ENCODE measurements around the gene SLC9A3.

DNA sequence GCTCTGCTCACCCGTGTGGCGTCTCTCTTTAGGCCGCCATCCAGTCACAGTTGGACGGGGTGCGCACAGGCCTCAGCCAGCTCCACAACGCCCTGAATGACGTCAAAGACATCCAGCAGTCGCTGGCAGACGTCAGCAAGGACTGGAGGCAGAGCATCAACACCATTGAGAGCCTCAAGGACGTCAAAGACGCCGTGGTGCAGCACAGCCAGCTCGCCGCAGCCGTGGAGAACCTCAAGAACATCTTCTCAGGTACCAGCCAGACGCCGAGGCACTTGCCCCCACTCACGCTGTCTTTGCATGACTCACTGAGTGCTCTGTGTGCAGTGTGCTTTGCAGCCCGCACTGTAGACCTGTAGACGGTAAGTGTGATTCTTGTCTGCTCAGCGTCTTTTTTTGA lies 76.7 kb downstream of the SLC9A3 start:
- TF ChIP-seq, protein P1, sequence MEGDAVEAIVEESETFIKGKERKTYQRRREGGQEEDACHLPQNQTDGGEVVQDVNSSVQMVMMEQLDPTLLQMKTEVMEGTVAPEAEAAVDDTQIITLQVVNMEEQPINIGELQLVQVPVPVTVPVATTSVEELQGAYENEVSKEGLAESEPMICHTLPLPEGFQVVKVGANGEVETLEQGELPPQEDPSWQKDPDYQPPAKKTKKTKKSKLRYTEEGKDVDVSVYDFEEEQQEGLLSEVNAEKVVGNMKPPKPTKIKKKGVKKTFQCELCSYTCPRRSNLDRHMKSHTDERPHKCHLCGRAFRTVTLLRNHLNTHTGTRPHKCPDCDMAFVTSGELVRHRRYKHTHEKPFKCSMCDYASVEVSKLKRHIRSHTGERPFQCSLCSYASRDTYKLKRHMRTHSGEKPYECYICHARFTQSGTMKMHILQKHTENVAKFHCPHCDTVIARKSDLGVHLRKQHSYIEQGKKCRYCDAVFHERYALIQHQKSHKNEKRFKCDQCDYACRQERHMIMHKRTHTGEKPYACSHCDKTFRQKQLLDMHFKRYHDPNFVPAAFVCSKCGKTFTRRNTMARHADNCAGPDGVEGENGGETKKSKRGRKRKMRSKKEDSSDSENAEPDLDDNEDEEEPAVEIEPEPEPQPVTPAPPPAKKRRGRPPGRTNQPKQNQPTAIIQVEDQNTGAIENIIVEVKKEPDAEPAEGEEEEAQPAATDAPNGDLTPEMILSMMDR (IDR thresholded peaks at IDR 0.05): no peak
- no peak for TF ChIP-seq POLR2AphosphoS5 (IDR thresholded peaks at IDR 0.05; ENCODE audit: insufficient read depth in 1 of 2, low read depth in 1 of 2)
- no peak for TF ChIP-seq POLR2A (IDR thresholded peaks at IDR 0.05)
